NT2/D1 (cell line): ENCODE data around the gene WDR31.
A peak's percentile ranks its signal among the peaks of the same experiment; 100 is the strongest.

ENCODE experiments used
- DNase-seq: peaks from one replicate; pipeline ENCODE4 v3.0.0-alpha.2; 2011; ENCODE audit warnings: low read depth, low spot score
- H3K27me3 ChIP-seq: 2 replicates; pipeline ENCODE4 v1.6.0; 2011; ENCODE audit warnings: mild to moderate bottlenecking; ENCODE audit not compliant: insufficient read length, insufficient read depth
- H3K36me3 ChIP-seq: 2 replicates; pipeline ENCODE4 v1.6.1; 2011; ENCODE audit warnings: mild to moderate bottlenecking, low read length, mixed read lengths; ENCODE audit not compliant: insufficient read depth, insufficient read length
- H3K4me1 ChIP-seq: 2 replicates; pipeline ENCODE4 v1.5.1; 2011; ENCODE audit not compliant: insufficient read depth, insufficient read length
- H3K4me3 ChIP-seq: 2 replicates; pipeline ENCODE4 v1.5.1; 2011; ENCODE audit warnings: low read depth; ENCODE audit not compliant: insufficient read length
- H3K9ac ChIP-seq: 2 replicates; pipeline ENCODE4 v1.6.0; 2011; ENCODE audit warnings: low read depth; ENCODE audit not compliant: insufficient read length
- H3K9me3 ChIP-seq: 2 replicates; pipeline ENCODE4 v1.5.1; 2011; ENCODE audit warnings: mild to moderate bottlenecking, low read length; ENCODE audit not compliant: insufficient read depth
- SUZ12 ChIP-seq: IDR thresholded peaks from 2 replicates; pipeline ENCODE4 v1.6.1; 2011; ENCODE audit not compliant: insufficient read length, insufficient read depth; ENCODE audit errors: extremely low read depth
- YY1 ChIP-seq: IDR thresholded peaks from 2 replicates; pipeline ENCODE4 v1.6.1; 2011; ENCODE audit not compliant: insufficient read length, insufficient read depth
- ZNF274 ChIP-seq: IDR thresholded peaks from 2 replicates; pipeline ENCODE4 v1.6.1; 2011; ENCODE audit warnings: mild to moderate bottlenecking, low read depth, low read length

WDR31 gene

GRCh38 chr9:113352411-113352810 is 12.3 kb upstream of the WDR31 start:
- Histone ChIP-seq H3K9me3 (no peaks in the 10 kb centered on the region), H3K36me3 (no peaks in the 10 kb centered on the region), H3K9ac (no peak overlapping the region), H3K27me3 (peaks cover 41% of the 10 kb centered on the region), H3K4me1 (peaks cover 8% of the 10 kb centered on the region), H3K4me3 (no peak overlapping the region)
- TF ChIP-seq SUZ12 (no peak), YY1 (no peak), ZNF274 (no peak)
- no peak for DNase-seq

- Histone ChIP-seq H3K9me3 (no peaks in the 10 kb centered on the region), H3K4me3 (no peak overlapping the region), H3K27me3 (peaks cover 44% of the 10 kb centered on the region), H3K9ac (no peak overlapping the region), H3K36me3 (no peaks in the 10 kb centered on the region), H3K4me1 (peaks cover 8% of the 10 kb centered on the region)
- TF ChIP-seq SUZ12 (no peak), YY1 (no peak), ZNF274 (no peak)
- DNase-seq = no peak
Observed at GRCh38 chr9:113352006-113352405, 11.9 kb upstream of the WDR31 start.

DNA sequence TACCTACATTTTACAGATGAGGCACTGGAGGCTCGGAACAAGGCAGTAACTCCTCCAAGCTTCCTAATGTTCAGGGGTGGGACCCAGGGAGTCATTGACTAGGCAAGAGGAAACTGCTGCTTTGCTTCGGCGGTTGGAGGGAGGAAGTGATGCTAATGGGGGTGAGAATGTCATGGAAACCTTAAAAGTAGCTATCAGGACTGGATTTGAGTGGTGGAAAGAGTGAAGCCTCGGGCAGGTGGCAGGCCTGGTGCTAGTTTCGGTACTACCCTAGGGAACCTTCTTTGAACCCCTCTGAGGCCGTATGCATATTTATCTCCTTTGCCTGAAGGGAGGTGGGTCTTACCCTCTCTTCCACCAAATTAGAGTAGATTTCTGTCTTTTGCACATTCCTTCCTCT is 10.9 kb upstream of the WDR31 start:
- no peak for DNase-seq
- no peak for TF ChIP-seq SUZ12
- no peak overlapping the region for H3K4me3 ChIP-seq
- H3K9ac ChIP-seq = no peak overlapping the region
- H3K9me3 ChIP-seq = no peaks in the 10 kb centered on the region
- no peaks in the 10 kb centered on the region for H3K36me3 ChIP-seq
- H3K4me1 ChIP-seq = peaks cover 8% of the 10 kb centered on the region
- peaks cover 44% of the 10 kb centered on the region for H3K27me3 ChIP-seq

DNA sequence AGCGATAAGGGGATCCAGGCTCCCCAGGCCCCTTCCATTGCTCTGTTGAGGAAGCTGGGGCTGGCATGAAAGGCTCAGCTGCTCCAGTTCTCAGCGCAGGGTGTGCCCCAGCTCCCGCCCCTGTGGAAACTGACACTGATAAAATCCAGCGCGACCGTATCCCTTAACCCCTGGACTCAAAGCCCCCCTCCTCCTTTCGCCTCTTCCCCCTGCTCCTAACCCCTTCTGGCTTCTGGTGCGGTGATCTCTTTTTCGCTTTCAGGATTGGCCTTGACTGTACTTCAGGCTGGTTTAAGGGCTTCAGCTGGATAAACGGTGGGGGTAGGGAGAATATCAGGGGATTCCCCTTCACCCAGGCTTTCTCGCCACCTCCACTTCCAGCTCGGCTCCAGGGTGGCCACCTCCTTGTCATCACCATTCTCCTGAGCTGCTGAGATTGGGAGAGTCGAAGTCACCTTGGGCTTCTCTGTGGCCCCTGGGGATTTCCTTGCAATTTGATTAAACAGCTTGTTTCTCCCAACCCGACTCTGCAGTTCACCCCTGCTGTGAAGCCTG is 10.1 kb upstream of the WDR31 start:
- Histone ChIP-seq H3K4me3 (peak overlapping the region; percentile 60), H3K36me3 (no peaks in the 10 kb centered on the region), H3K4me1 (peaks cover 8% of the 10 kb centered on the region), H3K9ac (peak overlapping the region; percentile 51), H3K9me3 (no peaks in the 10 kb centered on the region), H3K27me3 (peaks cover 44% of the 10 kb centered on the region)
- no peak for DNase-seq
- TF ChIP-seq SUZ12 (no peak), ZNF274 (no peak), YY1 (no peak)

DNA sequence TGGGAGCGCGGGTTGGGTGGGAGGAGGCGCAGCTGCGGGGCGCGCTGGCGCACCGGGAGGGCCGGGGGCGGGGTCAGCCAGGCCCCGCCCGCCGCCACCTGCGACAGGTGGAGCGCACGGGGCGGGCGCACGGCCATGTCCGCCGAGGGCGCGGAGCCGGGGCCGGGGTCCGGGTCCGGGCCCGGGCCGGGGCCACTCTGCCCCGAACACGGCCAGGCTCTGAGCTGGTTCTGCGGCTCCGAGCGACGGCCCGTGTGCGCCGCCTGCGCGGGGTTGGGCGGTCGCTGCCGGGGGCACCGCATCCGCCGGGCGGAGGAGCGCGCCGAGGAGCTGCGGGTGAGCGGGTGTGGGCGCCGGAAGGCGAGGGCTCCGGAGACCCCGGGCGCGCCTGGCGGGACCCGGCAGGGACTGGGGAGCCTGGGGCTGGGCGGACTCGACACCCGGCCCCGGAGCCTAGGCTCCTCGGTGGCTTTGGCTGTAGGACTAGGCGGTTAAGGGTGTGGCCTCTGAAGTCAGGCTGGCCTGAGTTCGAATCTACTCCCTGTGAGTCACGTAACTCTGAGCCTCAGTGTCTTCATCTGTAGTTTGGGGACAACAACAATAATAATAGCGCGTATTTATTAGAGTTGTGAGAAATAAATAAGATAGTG is 9.5 kb upstream of the WDR31 start, which contains the start of gene BSPRY:
TSS of gene BSPRY (plus strand) at position 97 of the 650 bp plus-strand sequence. CDS start at position 136, 39 bp downstream.
- Histone ChIP-seq H3K4me3 (peak within 1 kb of the TSS; percentile 60), H3K4me1 (peaks cover 8% of the 10 kb centered on the region), H3K9me3 (no peaks in the 10 kb centered on the region), H3K36me3 (no peaks in the 10 kb centered on the region), H3K9ac (peak within 1 kb of the TSS; percentile 51), H3K27me3 (peaks cover 44% of the 10 kb centered on the region)
- no peak for TF ChIP-seq YY1
- TF ChIP-seq SUZ12 = no peak
- TF ChIP-seq ZNF274 = no peak
- no peak for DNase-seq

- H3K4me1 ChIP-seq = peaks cover 8% of the 10 kb centered on the region
- no peaks in the 10 kb centered on the region for H3K9me3 ChIP-seq
- peaks cover 44% of the 10 kb centered on the region for H3K27me3 ChIP-seq
- peak overlapping the region; percentile 60 for H3K4me3 ChIP-seq
- no peak overlapping the region for H3K9ac ChIP-seq
- DNase-seq = no peak
- H3K36me3 ChIP-seq = no peaks in the 10 kb centered on the region
- TF ChIP-seq YY1 = no peak
- no peak for TF ChIP-seq ZNF274
- TF ChIP-seq SUZ12 = no peak
Observed at GRCh38 chr9:113349066-113349444, 9.0 kb upstream of the WDR31 start.

DNA sequence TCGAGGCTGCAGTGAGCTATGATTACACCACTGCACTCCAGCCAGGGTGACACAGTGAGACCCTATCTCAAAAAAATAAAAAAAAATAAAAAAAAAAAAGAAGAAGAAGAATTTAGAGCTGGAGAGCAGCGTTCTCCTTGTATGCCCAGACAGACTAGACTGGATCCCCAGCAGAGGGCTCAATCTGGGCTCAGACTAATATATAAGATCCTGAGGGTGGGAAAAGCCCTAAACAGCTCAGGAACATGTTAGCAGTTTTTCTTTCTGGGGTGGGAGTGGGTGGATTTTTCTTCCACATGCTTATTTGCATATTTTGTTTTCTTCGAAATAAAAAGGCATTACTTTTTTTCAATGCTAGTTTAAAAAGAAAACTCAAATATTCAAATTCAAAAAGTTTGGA is 8.4 kb upstream of the WDR31 start:
- DNase-seq = no peak
- peaks cover 44% of the 10 kb centered on the region for H3K27me3 ChIP-seq
- H3K4me3 ChIP-seq = no peak overlapping the region
- TF ChIP-seq ZNF274 (no peak), SUZ12 (no peak), YY1 (no peak)
- H3K36me3 ChIP-seq = no peaks in the 10 kb centered on the region
- peaks cover 8% of the 10 kb centered on the region for H3K4me1 ChIP-seq
- no peaks in the 10 kb centered on the region for H3K9me3 ChIP-seq
- H3K9ac ChIP-seq = no peak overlapping the region
